GM20000 (cell line): ENCODE results near the gene MYO9A.

ENCODE experiments used
- DNase-seq: peaks from one replicate; pipeline ENCODE4 v3.0.0; 2012; ENCODE audit warnings: low spot score
- TF ChIP-seq, protein P1 (sequence below): IDR thresholded peaks from 2 replicates; pipeline ENCODE4 v1.5.1; 2012; ENCODE audit warnings: mild to moderate bottlenecking, control low read depth; ENCODE audit errors: extremely low read depth, missing control alignments

Gene MYO9A

DNA sequence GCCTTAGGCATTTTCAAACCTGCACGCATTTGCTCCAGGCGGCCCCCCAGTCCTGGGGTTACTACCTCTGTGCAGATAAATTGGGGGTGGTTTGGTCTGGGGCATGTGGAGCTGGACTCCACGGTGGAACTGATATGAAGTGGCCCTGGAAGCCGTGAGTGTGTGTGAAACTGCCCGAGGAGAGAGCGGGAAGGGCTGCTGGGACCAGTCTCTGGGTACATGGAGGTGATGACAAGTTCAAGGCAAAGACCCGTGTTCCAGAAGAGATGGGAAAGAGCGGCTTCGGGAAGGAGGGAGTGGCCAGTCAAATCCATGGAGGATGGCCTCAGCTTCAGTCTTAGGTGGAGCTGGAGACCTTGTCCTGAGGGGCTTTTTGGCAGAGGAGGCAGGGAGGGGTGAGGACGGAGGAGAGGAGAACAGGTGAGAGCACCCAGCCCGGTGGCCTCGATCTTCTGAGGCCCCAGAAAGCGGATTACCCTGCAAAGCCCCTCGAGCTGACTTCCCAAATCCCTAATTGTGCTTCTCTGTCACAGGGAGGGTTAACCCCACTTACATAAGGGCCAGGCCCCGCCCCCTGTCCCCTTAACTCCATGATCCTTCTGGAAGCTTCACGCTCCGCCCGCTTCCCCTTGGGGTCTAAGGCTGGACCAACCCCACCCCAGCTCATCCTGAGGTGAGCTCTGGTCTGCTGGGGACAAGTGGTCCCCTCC is 309.5 kb downstream of the MYO9A start:
- TF ChIP-seq, protein P1, sequence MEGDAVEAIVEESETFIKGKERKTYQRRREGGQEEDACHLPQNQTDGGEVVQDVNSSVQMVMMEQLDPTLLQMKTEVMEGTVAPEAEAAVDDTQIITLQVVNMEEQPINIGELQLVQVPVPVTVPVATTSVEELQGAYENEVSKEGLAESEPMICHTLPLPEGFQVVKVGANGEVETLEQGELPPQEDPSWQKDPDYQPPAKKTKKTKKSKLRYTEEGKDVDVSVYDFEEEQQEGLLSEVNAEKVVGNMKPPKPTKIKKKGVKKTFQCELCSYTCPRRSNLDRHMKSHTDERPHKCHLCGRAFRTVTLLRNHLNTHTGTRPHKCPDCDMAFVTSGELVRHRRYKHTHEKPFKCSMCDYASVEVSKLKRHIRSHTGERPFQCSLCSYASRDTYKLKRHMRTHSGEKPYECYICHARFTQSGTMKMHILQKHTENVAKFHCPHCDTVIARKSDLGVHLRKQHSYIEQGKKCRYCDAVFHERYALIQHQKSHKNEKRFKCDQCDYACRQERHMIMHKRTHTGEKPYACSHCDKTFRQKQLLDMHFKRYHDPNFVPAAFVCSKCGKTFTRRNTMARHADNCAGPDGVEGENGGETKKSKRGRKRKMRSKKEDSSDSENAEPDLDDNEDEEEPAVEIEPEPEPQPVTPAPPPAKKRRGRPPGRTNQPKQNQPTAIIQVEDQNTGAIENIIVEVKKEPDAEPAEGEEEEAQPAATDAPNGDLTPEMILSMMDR: no peak
- DNase-seq: no peak

DNA sequence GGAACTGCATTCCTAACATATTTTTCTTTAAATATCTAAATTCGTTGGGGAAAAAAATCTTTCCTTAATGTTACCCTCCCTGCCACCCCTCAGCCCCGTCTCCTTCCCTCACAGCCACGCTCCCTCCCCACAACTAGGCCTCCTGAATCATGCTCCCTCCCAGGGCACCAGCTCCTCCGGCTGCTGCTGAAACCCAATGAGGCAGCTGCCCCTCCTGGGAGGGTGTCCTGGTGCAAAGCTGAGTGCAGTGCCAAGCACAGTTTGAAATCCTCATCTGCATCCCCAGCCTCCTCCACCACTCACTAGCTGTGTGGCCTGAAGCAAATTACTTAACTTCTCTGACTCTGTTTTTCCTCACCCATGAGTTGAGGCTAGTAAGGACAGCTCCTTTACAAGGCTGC is 310.3 kb downstream of the MYO9A start:
- TF ChIP-seq, protein P1: no peak
- DNase-seq: no peak

DNA sequence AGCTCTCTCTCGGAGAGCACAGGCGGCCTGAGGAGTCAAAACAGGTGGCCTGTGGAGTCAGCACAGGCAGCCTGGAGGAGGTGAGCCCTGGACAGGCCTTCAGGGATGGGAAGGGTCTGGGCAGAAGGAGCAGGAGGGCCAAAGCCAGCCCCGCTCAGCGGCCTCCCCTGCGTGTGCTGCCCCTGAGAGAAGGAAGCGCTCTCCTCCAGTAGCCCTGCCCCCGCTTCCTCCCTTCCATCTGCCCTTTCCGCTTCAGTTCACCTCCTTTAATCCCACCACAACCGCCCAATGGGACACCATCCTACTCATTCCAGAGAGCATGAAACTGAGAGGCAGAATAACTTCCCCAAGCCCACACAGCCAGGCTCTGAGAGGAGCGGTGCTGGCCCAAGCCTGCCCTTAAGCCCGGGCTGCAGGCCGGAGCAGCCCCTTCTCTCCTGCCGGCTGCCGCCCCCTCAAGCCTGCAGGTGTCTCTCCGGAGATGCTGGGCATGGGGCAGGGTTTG is 310.8 kb downstream of the MYO9A start:
- no peak for DNase-seq
- TF ChIP-seq, protein P1: no peak

DNA sequence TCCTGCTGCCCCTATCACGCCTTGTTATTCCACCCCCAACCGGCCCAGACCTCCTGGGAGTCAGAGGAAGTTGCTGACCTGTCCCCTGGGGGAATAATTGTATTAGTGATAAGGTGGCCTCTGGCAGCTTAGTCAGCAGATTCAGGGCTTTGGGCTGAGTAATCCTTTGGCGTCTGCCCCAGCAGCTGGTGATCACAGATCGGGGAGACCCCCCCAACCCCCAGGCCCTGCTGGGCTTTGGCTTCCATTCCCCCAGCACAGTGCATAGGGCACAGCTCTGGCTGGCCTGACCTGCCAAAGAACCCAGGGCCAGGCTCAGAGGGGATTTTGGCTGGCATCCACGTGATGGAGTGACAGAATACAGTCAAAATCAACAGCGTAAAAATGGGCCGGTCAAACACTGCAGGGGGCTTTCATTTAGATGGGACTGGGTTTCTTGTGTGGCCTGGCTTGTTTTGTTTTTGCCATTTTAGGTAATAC is 311.5 kb downstream of the MYO9A start:
- DNase-seq: no peak
- TF ChIP-seq, protein P1: no peak

DNA sequence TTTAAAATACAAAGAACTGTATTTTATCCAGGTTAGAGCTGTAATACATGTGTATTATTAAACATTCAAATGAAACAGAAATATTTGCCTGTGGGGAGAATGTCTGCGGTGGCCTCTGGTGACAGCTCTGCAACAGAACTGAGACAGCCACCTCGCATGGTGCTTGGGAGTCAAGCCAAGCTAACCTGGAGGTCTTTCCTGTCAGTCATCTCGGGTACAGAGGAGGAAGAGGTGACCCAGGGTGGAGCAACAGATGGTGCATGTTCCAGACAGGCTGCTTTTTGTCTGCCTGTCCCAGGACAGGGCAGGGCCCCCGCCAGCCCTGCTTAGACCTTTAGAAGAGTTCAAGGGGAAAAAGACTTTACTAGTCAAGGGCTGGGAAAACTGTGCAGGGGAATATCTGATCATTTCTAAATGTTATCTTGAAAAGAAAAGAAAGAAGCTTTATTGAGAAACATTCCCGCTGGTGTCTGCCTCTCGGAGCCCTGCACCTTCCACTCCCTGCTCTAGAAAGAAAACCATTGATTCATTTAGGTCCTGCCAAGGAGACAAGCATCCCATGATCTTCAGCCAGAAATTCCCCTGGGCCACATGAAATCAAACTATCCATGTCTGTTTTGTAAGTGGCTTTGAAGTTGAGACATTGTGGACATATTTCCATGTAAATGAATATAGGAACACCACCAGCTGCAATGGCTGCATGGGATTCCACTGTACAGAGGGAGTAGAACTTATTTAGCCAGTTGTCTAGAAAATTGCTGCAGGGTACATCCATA is 313.1 kb downstream of the MYO9A start:
- TF ChIP-seq, protein P1: no peak
- DNase-seq: no peak

DNA sequence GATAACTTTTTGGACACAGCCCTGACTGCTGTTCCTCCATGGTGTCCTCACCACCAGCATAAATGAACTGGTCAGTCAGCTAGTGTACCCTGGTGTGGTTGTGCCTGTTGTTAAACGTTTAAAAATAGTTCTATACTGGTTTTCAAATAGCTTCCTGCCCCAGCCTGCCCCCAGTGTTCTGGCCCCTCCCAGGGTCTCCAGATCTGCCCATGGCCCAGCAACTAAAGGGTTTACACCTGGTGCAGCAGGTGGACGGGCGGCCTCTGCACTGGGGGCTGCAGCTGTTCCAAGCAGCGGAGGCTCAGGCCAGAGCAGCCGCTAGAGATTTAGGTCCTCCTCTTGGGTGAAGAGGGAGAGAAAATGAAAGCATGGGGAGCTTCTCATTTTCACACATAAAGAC is 313.7 kb downstream of the MYO9A start:
- DNase-seq: no peak
- TF ChIP-seq, protein P1: no peak

DNA sequence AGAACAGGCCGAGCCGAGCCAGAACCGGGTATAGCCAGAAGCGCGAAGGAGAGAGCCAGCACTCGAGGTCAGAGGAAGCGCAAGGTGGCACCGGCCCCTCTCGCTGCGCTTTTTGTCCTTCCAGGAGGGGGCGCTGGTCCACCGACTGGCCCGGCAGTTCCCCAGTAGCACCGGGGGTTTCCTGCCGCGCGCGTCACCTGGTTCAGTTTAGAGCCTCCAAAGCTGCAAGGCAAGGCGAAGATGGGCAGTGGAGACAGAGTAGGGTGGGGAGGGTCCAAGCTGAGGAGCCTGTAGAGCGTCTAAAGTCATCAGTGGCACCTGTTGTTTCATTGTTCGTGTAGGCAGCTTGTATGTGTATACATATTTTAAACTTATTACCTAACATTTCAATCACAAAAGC is 315.2 kb downstream of the MYO9A start:
- DNase-seq: peak; percentile 58

More for the DNA sequence above, 315.2 kb downstream of the MYO9A start:
- TF ChIP-seq, protein P1: no peak
